BE2C (cell line): ENCODE data around the gene ADAMTS17.
"Not testable (repeated sequence)": the region's sequence is repeated elsewhere in the genome, so short reads cannot be mapped to it uniquely, and the experiment has no call there.

Experiments used
- DNase-seq: peaks from one replicate; pipeline ENCODE4 v3.0.0-alpha.2; 2020
- H3K27me3 ChIP-seq: fragments of 250-450 bp; sonication (Bioruptor Pico); 2 replicates; pipeline ENCODE4 v1.5.1; 2020; ENCODE audit warnings: mild to moderate bottlenecking
- H3K36me3 ChIP-seq: fragments of 250-450 bp; sonication (Bioruptor Pico); 2 replicates; pipeline ENCODE4 v1.5.1; 2020; ENCODE audit warnings: mild to moderate bottlenecking
- H3K4me1 ChIP-seq: fragments of 250-450 bp; sonication (Bioruptor Pico); 2 replicates; pipeline ENCODE4 v1.5.1; 2020
- H3K4me3 ChIP-seq: 2 replicates; pipeline ENCODE4 v1.5.1; 2011; ENCODE audit warnings: low read depth, low read length
- H3K9me3 ChIP-seq: fragments of 250-450 bp; sonication (Bioruptor Pico); 2 replicates; pipeline ENCODE4 v1.5.1; 2020
- CTCF ChIP-seq: IDR thresholded peaks from 2 replicates; pipeline ENCODE4 v1.5.1; 2012; ENCODE audit warnings: mild to moderate bottlenecking, low read depth, low read length

The ADAMTS17 gene

GRCh38 chr15:100083572-100083971 lies 258.2 kb downstream of the ADAMTS17 start:
- Histone ChIP-seq H3K27me3 (no peaks in the 10 kb centered on the region), H3K36me3 (peaks cover 2% of the 10 kb centered on the region; the same call in 1 of the 2 replicates), H3K4me3 (no peak overlapping the region), H3K4me1 (no peaks in the 10 kb centered on the region), H3K9me3 (no peaks in the 10 kb centered on the region; the same call in 1 of the 2 replicates)
- DNase-seq: no peak
- TF ChIP-seq CTCF: no peak

GRCh38 chr15:100082761-100083402 lies 258.9 kb downstream of the ADAMTS17 start:
- Histone ChIP-seq H3K9me3 (no peaks in the 10 kb centered on the region; the same call in 1 of the 2 replicates), H3K4me1 (no peaks in the 10 kb centered on the region), H3K36me3 (peaks cover 2% of the 10 kb centered on the region; the same call in 1 of the 2 replicates), H3K4me3 (no peak overlapping the region), H3K27me3 (no peaks in the 10 kb centered on the region)
- no peak for TF ChIP-seq CTCF
- DNase-seq: no peak

- no peaks in the 10 kb centered on the region; the same call in 1 of the 2 replicates for H3K9me3 ChIP-seq
- H3K27me3 ChIP-seq: no peaks in the 10 kb centered on the region
- H3K4me3 ChIP-seq: no peak overlapping the region
- peaks cover 2% of the 10 kb centered on the region; the same call in 1 of the 2 replicates for H3K36me3 ChIP-seq
- no peak for TF ChIP-seq CTCF
- DNase-seq: no peak
- H3K4me1 ChIP-seq: no peaks in the 10 kb centered on the region
Measured at GRCh38 chr15:100081454-100081853, 260.3 kb downstream of the ADAMTS17 start.

GRCh38 chr15:100078511-100079220 lies 263.1 kb downstream of the ADAMTS17 start:
- H3K4me3 ChIP-seq: no peak overlapping the region
- no peaks in the 10 kb centered on the region for H3K27me3 ChIP-seq
- H3K9me3 ChIP-seq: no peaks in the 10 kb centered on the region; the same call in 1 of the 2 replicates
- no peak for DNase-seq
- no peak for TF ChIP-seq CTCF
- H3K36me3 ChIP-seq: peaks cover 2% of the 10 kb centered on the region; the same call in 1 of the 2 replicates
- H3K4me1 ChIP-seq: no peaks in the 10 kb centered on the region

GRCh38 chr15:100075229-100075628 lies 266.5 kb downstream of the ADAMTS17 start:
- Histone ChIP-seq H3K4me1 (no peaks in the 10 kb centered on the region), H3K4me3 (no peak overlapping the region), H3K36me3 (no peaks in the 10 kb centered on the region), H3K9me3 (no peaks in the 10 kb centered on the region), H3K27me3 (no peaks in the 10 kb centered on the region)
- TF ChIP-seq CTCF: no peak
- DNase-seq: no peak

GRCh38 chr15:100073982-100074381 lies 267.8 kb downstream of the ADAMTS17 start:
- DNase-seq: no peak
- Histone ChIP-seq H3K27me3 (no peaks in the 10 kb centered on the region), H3K36me3 (no peaks in the 10 kb centered on the region), H3K9me3 (no peaks in the 10 kb centered on the region), H3K4me1 (no peaks in the 10 kb centered on the region), H3K4me3 (no peak overlapping the region)
- no peak for TF ChIP-seq CTCF

GRCh38 chr15:100066521-100067280 lies 275.1 kb downstream of the ADAMTS17 start:
- not testable (repeated sequence) for DNase-seq, H3K4me3 ChIP-seq, H3K4me1 ChIP-seq, H3K36me3 ChIP-seq, H3K9me3 ChIP-seq, H3K27me3 ChIP-seq
